ENCODE results near the gene GALNT14.

The GALNT14 gene

GRCh38 chr2:31083234-31083993 is 54.8 kb downstream of the GALNT14 start:
- DNase-seq: no peak

- no peak for DNase-seq
Measured at GRCh38 chr2:31082002-31082401, 56.2 kb downstream of the GALNT14 start.

- no peak for DNase-seq
Measured at GRCh38 chr2:31081492-31081891, 56.7 kb downstream of the GALNT14 start.

- no peak for DNase-seq
Measured at GRCh38 chr2:31080361-31080760, 57.9 kb downstream of the GALNT14 start.

- no peak for DNase-seq
Measured at GRCh38 chr2:31079665-31080064, 58.6 kb downstream of the GALNT14 start.

GRCh38 chr2:31078579-31079105 is 59.6 kb downstream of the GALNT14 start:
- no peak for DNase-seq

GRCh38 chr2:31078011-31078410 is 60.2 kb downstream of the GALNT14 start:
- DNase-seq: no peak

GRCh38 chr2:31075941-31076590 is 62.2 kb downstream of the GALNT14 start:
- no peak for DNase-seq

- DNase-seq: no peak
Measured at GRCh38 chr2:31075431-31075830, 62.8 kb downstream of the GALNT14 start.

- DNase-seq: no peak
Measured at GRCh38 chr2:31071741-31072140, 66.5 kb downstream of the GALNT14 start.

- DNase-seq: no peak
Measured at GRCh38 chr2:31070339-31071125, 67.7 kb downstream of the GALNT14 start.

GRCh38 chr2:31069643-31070325 is 68.5 kb downstream of the GALNT14 start:
- no peak for DNase-seq

GRCh38 chr2:31067259-31067658 is 71.0 kb downstream of the GALNT14 start:
- DNase-seq: no peak

- DNase-seq: no peak
Measured at GRCh38 chr2:31066551-31066950, 71.7 kb downstream of the GALNT14 start.

GRCh38 chr2:31066086-31066485 is 72.2 kb downstream of the GALNT14 start:
- no peak for DNase-seq

- no peak for DNase-seq
Measured at GRCh38 chr2:31065356-31065755, 72.9 kb downstream of the GALNT14 start.

- no peak for DNase-seq
Measured at GRCh38 chr2:31060397-31060796, 77.8 kb downstream of the GALNT14 start.

- no peak for DNase-seq
Measured at GRCh38 chr2:31058096-31059035, 79.9 kb downstream of the GALNT14 start.

GRCh38 chr2:31057691-31058090 is 80.5 kb downstream of the GALNT14 start:
- no peak for DNase-seq

- no peak for DNase-seq
Measured at GRCh38 chr2:31055938-31056337, 82.3 kb downstream of the GALNT14 start.

GRCh38 chr2:31054842-31055388 is 83.3 kb downstream of the GALNT14 start:
- no peak for DNase-seq

Measured in stimulated activated CD4-positive, alpha-beta T cell treated with anti-CD3 and anti-CD28 coated beads, Interleukin-2, amount 100 ng/mL, for 48 hours (primary cell).